Body of pancreas (tissue), 4 donors: ENCODE data around the gene ARL16.

ENCODE experiments used
- POLR2A ChIP-seq, 3 donors: fragments of 450-650 bp; IDR thresholded peaks; one replicate each; pipeline ENCODE4 v1.6.1; 2016; ENCODE audit warnings: antibody characterized with exemption in 3 of 3, mild to moderate bottlenecking in 2 of 3
- TF ChIP-seq, protein P1 (sequence below), 7 experiments: fragments of 450-650 bp in 4 of 7; fragments of 200-600 bp in 3 of 7; sonication (generic) in 3 of 7; IDR thresholded peaks; one replicate each; pipeline ENCODE4 v1.5.1; 2016 to 2019; ENCODE audit warnings: antibody characterized with exemption in 7 of 7

DNA sequence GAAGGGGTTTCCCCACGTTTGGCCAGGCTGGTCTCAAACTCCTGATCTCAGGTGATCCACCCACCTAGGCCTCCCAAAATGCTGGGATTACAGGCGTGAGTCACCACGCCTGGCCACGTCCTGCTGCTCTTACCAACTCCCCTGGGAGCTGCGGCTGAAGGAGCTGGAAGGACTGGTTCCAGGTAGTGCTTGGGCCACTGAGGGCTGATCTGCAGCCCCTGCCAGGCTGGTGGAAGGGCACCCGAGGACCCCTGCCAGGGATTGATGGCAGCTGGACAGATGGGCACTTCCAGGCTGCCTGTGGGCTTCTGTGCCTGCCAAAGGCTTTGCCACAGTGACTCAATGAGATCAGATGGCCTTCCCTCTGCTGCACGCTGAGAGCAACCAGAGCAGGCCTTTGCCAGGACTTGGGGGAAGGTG, 19.5 kb downstream of the ARL16 start:
- TF ChIP-seq, protein P1, sequence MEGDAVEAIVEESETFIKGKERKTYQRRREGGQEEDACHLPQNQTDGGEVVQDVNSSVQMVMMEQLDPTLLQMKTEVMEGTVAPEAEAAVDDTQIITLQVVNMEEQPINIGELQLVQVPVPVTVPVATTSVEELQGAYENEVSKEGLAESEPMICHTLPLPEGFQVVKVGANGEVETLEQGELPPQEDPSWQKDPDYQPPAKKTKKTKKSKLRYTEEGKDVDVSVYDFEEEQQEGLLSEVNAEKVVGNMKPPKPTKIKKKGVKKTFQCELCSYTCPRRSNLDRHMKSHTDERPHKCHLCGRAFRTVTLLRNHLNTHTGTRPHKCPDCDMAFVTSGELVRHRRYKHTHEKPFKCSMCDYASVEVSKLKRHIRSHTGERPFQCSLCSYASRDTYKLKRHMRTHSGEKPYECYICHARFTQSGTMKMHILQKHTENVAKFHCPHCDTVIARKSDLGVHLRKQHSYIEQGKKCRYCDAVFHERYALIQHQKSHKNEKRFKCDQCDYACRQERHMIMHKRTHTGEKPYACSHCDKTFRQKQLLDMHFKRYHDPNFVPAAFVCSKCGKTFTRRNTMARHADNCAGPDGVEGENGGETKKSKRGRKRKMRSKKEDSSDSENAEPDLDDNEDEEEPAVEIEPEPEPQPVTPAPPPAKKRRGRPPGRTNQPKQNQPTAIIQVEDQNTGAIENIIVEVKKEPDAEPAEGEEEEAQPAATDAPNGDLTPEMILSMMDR (IDR thresholded peaks at IDR 0.05): no peak
- TF ChIP-seq POLR2A (IDR thresholded peaks at IDR 0.05): no peak
